Measurements from ENCODE around the gene SAMD4B. TPM values are rescaled to one million over a fixed set of nuclear protein-coding genes. Genes with fewer than 3 reads are reported as not detected.
"Not testable (repeated sequence)": the region's sequence is repeated elsewhere in the genome, so short reads cannot be mapped to it uniquely, and the experiment has no call there.

SAMD4B gene
- total RNA-seq, 4 donors from 2014 or later: 103 to 193 (median 115) TPM

DNA sequence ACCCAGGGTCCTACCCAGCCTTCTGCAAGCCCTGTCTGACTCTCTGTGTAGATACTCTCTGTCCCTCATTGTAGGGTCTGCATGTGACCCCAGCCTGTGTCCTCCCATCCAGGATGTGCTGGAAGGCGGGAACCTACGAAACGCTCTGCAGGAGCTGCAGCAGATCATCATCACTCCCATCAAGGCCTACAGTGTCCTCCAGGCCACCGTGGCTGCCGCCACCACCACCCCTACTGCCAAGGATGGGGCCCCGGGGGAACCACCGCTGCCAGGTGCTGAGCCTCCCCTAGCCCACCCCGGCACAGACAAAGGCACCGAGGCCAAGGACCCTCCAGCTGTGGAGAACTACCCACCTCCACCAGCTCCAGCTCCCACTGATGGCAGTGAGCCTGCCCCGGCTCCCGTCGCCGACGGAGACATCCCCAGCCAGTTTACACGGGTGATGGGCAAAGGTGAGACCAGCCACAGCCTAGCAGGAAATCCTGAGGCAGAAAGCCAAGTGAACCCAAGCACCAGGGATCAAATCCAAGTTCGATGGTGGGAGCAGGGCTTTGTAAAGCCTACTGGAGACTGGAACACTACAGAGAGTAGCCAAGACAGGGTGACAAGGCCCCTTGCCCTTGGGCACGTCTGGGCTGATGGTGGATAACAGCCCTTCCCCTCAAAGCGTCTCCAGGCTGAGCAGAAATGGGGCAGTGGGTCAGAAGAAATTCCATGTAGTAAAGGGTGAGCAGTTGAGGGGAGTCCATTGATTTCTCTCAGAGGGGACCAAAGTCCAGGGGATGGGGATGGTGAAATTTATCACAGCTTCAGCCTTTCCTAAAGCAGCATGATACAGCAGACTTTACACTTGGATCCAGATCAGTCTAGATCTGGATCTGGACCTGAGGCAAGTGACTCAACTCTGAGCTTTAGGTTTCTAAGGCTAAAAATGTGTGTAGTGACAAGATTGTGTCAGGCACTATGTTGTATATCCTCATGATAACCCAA is 35.4 kb downstream of the SAMD4B start:
- DNase-seq (ENCODE audit: low spot score in 2 of 2): no peak
- Histone ChIP-seq H3K36me3 (peaks cover 7 to 76% (median 43%) of the 10 kb centered on the region in 3 donors), H3K4me1 (peaks cover 4 to 26% (median 17%) of the 10 kb centered on the region in 4 donors), H3K9me3 (no peaks in the 10 kb centered on the region), H3K4me3 (no peak overlapping the region), H3K27me3 (no peaks in the 10 kb centered on the region), H3K27ac (peak overlapping the region in 1 of 4 donors; percentile 2)
- TF ChIP-seq EP300 (IDR thresholded peaks at IDR 0.05) (no peak), CTCF (IDR thresholded peaks at IDR 0.05) (no peak), POLR2A (IDR thresholded peaks at IDR 0.05) (no peak)
- WGBS, 2 donors: 77 to 87% methylated on average over 17 to 18 of the region's 18 CpGs

- DNase-seq (ENCODE audit: low spot score in 2 of 2); H3K27me3 ChIP-seq; H3K4me3 ChIP-seq; H3K9me3 ChIP-seq; H3K4me1 ChIP-seq: not testable (repeated sequence)
- peak overlapping the region in 1 of 4 donors; percentile 8 for H3K27ac ChIP-seq
- 86 to 97% methylated on average over 4 of the region's 4 CpGs for WGBS, 2 donors
- peaks cover 7 to 93% (median 59%) of the 10 kb centered on the region in 3 donors for H3K36me3 ChIP-seq
These were observed 37.1 kb downstream of the SAMD4B start for GRCh38 chr19:39379366-39379765.

DNA sequence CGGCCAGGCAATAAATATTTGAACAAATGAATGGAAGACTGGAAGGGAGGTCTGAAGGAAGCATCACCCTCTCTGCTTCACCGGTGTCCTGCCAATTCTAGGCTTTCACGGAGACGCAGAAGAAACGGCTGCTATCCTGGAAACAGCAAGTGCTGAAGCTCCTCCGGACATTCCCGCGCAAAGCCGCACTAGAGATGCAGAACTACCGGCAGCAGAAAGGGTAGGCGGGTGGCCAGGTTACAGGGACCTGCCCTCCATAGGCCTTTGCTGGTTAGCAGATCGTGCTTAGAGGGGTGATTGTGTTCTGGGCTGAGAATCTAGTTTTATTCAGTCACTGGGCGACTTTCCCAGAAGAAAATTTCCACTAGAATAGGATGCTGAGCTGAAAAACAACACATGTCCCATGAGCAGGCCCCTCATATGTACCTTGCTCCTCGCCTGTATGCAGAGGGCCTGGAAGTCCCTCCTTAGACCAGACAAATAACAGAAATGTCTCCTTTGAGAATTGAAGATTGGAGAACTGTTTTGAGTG is 37.7 kb downstream of the SAMD4B start:
- peaks cover 7 to 98% (median 62%) of the 10 kb centered on the region in 3 donors for H3K36me3 ChIP-seq
- no peaks in the 10 kb centered on the region for H3K27me3 ChIP-seq
- H3K4me3 ChIP-seq: no peak overlapping the region
- 79 to 89% methylated on average over 14 of the region's 14 CpGs for WGBS, 2 donors
- H3K27ac ChIP-seq: peak overlapping the region in 2 of 4 donors; percentile 36 to 55
- H3K4me1 ChIP-seq: peaks cover 0 to 4% (median 0%) of the 10 kb centered on the region in 4 donors
- DNase-seq (ENCODE audit: low spot score in 2 of 2): no peak
- H3K9me3 ChIP-seq: no peaks in the 10 kb centered on the region
- TF ChIP-seq EP300 (IDR thresholded peaks at IDR 0.05) (no peak), POLR2A (IDR thresholded peaks at IDR 0.05) (no peak), CTCF (IDR thresholded peaks at IDR 0.05) (no peak)

DNA sequence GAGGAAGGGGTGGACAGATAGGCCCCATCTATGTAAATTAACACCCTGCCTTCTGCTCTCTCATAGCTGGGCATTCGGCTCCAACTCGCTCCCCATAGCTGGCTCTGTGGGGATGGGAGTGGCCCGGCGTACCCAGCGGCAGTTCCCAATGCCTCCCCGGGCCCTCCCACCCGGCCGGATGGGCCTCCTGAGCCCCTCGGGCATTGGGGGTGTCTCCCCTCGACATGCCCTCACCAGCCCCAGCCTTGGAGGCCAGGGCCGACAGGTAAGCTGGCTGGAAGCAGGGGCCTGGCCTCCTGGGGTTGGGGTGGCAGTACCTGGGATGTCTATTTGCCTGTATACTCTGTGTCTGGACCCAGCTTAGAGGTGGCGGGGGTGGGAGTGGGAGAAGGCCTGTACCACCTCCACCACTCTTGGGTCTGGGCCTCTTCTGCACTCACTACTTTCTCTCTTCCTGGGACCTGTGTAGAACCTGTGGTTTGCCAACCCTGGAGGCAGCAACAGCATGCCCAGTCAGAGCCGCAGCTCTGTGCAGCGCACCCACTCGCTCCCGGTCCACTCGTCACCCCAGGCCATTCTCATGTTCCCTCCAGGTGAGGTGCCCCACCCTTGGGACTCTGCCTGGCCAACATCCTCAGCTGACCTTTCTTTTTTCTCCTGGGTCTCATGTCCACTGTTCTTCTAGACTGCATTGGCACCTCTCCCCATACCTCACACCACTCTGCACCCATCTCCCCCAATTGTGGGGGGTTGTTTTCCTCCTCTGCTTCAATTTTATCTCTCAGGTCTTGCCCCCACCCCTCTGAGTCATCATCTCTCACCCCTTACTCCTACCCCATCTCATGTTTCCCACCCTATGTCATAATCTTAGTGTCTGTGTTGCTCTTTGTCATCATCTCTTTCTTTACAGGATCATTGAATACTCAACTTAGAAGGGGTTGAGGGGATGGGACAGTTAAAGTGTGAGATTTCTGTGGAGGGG is 38.6 kb downstream of the SAMD4B start:
- TF ChIP-seq EP300 (IDR thresholded peaks at IDR 0.05) (no peak), CTCF (IDR thresholded peaks at IDR 0.05) (no peak)
- peaks cover 0 to 4% (median 0%) of the 10 kb centered on the region in 4 donors for H3K4me1 ChIP-seq
- H3K27me3 ChIP-seq: no peaks in the 10 kb centered on the region
- H3K9me3 ChIP-seq: no peaks in the 10 kb centered on the region
- H3K36me3 ChIP-seq: peaks cover 7 to 100% (median 64%) of the 10 kb centered on the region in 3 donors
- no peak overlapping the region for H3K4me3 ChIP-seq
- no peak for DNase-seq (ENCODE audit: low spot score in 2 of 2)
- WGBS, 2 donors: 90 to 92% methylated on average over 16 of the region's 17 CpGs
- H3K27ac ChIP-seq: peak overlapping the region in 2 of 4 donors; percentile 36 to 55

DNA sequence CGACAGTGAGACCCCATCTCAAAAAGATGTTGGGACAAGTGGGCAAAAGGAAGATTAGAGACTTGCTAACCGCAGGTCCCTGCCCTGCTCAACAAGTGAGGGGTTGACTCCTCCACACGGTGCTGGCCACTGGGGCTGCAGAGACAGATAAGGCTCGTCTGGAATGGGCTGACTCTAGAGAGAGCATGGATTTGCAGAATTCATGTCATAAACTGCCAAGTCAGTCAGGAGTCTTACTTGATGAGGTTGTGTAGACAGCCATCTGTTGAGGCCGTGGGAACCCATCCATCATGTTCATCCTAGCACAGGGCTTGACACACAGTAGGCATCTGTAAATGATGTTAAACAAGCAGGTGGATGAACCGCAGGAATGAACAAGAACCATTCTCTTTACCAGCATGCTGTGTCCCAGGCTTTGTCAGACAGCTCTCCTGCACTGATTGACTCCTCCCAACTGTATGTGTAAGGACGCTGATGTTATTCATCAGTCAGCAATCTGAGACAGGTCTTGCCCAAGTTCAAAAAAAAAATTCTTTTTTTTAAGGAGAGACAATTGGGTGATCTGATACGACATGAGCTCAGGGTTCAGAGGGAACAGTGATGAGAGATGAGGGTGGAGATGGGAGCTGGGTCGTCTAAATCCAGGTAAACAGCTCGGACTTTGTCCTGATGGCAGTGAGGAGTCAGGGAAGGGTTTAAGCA is 39.8 kb downstream of the SAMD4B start:
- peaks cover 0 to 4% (median 0%) of the 10 kb centered on the region in 4 donors for H3K4me1 ChIP-seq
- H3K4me3 ChIP-seq: no peak overlapping the region
- H3K36me3 ChIP-seq: peaks cover 7 to 100% (median 66%) of the 10 kb centered on the region in 3 donors
- no peaks in the 10 kb centered on the region for H3K9me3 ChIP-seq
- TF ChIP-seq CTCF (IDR thresholded peaks at IDR 0.05): no peak
- TF ChIP-seq POLR2A (IDR thresholded peaks at IDR 0.05): no peak
- TF ChIP-seq EP300 (IDR thresholded peaks at IDR 0.05): no peak
- H3K27ac ChIP-seq: peak overlapping the region in 1 of 4 donors; percentile 11
- WGBS, 2 donors: 78 to 83% methylated on average over 10 of the region's 10 CpGs
- no peak for DNase-seq (ENCODE audit: low spot score in 2 of 2)
- H3K27me3 ChIP-seq: no peaks in the 10 kb centered on the region
